Body of pancreas (tissue), 4 donors: ENCODE results near the gene ANKS1A. TPM values are rescaled to one million over a fixed set of nuclear protein-coding genes. Genes with fewer than 3 reads are reported as not detected.
A peak's percentile ranks its signal among the peaks of the same experiment; 100 is the strongest.

Source experiments
- ATAC-seq: fragments of 150-250 bp; one replicate; pipeline ENCODE4 v1.9.1; 2016
- DNase-seq, 4 donors: peaks; one replicate each; pipeline ENCODE4 v3.0.0-alpha.2; 2019
- H3K27ac ChIP-seq, 4 donors: fragments of 200-600 bp; sonication (generic); 1 replicate in 3 of 4; 2 replicates in 1 of 4; pipeline versions ENCODE4 v1.5.1 to v1.6.1; 2016 to 2019; ENCODE audit warnings: mild to moderate bottlenecking in 1 of 4, mixed read lengths in 1 of 4, moderate library complexity in 1 of 4
- H3K27me3 ChIP-seq, 2 donors: fragments of 200-600 bp; sonication (generic); one replicate each; pipeline ENCODE4 v1.6.0; 2016; ENCODE audit warnings: mild to moderate bottlenecking in 1 of 2
- H3K36me3 ChIP-seq, 2 donors: fragments of 200-600 bp; sonication (generic); replicated peaks in 1 of 2; 2 replicates each; pipeline ENCODE4 v1.5.1; 2016; ENCODE audit warnings: low read depth in 2 of 2; ENCODE audit not compliant: insufficient read depth in 1 of 2
- H3K4me1 ChIP-seq: fragments of 200-600 bp; sonication (generic); one replicate; pipeline ENCODE4 v1.6.0; 2016
- H3K4me3 ChIP-seq, 2 donors: fragments of 200-600 bp; sonication (generic); 1 replicate in 1 of 2; 2 replicates in 1 of 2; pipeline ENCODE4 v1.5.1; 2016 to 2019
- H3K9me3 ChIP-seq, 3 donors: fragments of 200-600 bp; sonication (generic); 1 replicate in 2 of 3; 2 replicates in 1 of 3; pipeline ENCODE4 v1.5.1; 2016
- POLR2A ChIP-seq, 3 donors: fragments of 450-650 bp; IDR thresholded peaks; one replicate each; pipeline ENCODE4 v1.6.1; 2016; ENCODE audit warnings: antibody characterized with exemption in 3 of 3, mild to moderate bottlenecking in 2 of 3
- WGBS, 2 donors: methylation state at CpG; one replicate each; pipeline ENCODE4 v1.1.5; 2017; 5-methylcytosine and 5-hydroxymethylcytosine counted together
- intact Hi-C: fragments of 100-400 bp; cut with DNase I; formaldehyde crosslinking; loops from one replicate; pipeline ENCODE4 v1.15.1; 2023
- total RNA-seq, 2 donors: library from RNA; depleted of rRNA; stranded (reverse); fragments of >200 nt; gene quantifications; one replicate each; pipeline ENCODE4 v1.1.0, GENCODE V29; 2016
- TF ChIP-seq, protein P1 (sequence below), 7 experiments: fragments of 450-650 bp in 4 of 7; fragments of 200-600 bp in 3 of 7; sonication (generic) in 3 of 7; IDR thresholded peaks; one replicate each; pipeline ENCODE4 v1.5.1; 2016 to 2019; ENCODE audit warnings: antibody characterized with exemption in 7 of 7

The ANKS1A gene
- total RNA-seq, 2 donors from 2014 or later: 14.3 to 17.1 TPM

DNA sequence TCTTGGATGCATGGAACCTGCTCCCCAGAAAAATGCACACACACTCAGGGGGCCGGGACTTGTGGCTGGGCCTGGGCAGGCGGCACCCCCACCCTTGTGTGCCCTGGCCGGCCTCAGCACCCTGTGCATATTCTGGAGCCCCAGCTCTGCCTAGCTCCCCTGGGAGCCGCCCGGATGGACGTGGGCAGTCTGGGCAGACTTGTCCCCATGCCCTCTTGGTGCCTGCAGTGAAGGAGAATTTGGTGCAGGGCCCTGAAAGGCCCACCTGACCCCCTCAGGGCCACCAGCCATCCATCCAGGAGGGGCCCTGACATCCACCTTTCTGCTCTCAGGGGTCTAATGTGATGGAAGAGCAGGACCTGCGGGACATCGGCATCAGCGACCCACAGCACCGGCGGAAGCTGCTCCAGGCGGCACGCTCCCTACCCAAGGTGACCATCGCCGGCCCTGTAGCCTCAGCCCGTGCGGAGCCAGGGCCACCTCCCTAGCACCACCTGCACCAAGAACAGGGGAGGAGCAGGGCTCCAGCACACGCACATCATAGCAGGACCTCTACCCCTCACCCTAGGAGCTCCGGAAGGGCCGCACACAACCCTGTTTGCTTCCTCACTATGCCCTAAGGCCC, 189.3 kb downstream of the ANKS1A start:
- no peaks in the 10 kb centered on the region for H3K27me3 ChIP-seq
- H3K9me3 ChIP-seq: no peaks in the 10 kb centered on the region
- no peak overlapping the region for H3K27ac ChIP-seq
- ATAC-seq (no peak), DNase-seq (no peak)
- H3K4me1 ChIP-seq: no peaks in the 10 kb centered on the region
- TF ChIP-seq POLR2A (IDR thresholded peaks at IDR 0.05): no peak
- TF ChIP-seq, protein P1, sequence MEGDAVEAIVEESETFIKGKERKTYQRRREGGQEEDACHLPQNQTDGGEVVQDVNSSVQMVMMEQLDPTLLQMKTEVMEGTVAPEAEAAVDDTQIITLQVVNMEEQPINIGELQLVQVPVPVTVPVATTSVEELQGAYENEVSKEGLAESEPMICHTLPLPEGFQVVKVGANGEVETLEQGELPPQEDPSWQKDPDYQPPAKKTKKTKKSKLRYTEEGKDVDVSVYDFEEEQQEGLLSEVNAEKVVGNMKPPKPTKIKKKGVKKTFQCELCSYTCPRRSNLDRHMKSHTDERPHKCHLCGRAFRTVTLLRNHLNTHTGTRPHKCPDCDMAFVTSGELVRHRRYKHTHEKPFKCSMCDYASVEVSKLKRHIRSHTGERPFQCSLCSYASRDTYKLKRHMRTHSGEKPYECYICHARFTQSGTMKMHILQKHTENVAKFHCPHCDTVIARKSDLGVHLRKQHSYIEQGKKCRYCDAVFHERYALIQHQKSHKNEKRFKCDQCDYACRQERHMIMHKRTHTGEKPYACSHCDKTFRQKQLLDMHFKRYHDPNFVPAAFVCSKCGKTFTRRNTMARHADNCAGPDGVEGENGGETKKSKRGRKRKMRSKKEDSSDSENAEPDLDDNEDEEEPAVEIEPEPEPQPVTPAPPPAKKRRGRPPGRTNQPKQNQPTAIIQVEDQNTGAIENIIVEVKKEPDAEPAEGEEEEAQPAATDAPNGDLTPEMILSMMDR (IDR thresholded peaks at IDR 0.05): no peak
- H3K4me3 ChIP-seq: no peak overlapping the region
- intact Hi-C loops: no loop called here
- H3K36me3 ChIP-seq: peaks cover 0 to 7% of the 10 kb centered on the region in 2 donors
- 93 to 94% methylated on average over 3 to 8 of the region's 20 CpGs for WGBS, 2 donors

DNA sequence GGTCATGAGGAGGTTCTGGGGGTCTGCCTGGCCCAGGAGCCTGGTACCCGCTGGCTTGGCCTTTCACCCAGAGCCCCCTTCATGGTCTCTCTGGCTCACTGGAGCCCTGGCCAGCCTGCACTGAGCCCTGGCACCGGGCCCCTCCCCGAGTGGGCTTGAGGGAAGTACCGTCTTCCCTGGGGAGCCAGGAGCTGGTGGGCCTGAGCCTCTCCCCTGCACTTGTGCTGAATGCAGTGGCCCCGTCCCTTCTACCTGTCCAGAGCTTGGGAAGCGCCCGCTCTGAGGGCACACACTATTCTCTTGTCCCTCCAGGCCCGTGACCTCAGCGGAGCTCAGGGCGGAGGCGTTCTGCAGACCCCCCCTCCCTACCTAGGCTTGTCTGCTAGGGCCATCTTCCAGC, 189.8 kb downstream of the ANKS1A start:
- Histone ChIP-seq H3K27ac (no peak overlapping the region), H3K4me3 (no peak overlapping the region), H3K4me1 (no peaks in the 10 kb centered on the region), H3K27me3 (no peaks in the 10 kb centered on the region), H3K9me3 (no peaks in the 10 kb centered on the region), H3K36me3 (peaks cover 0 to 10% of the 10 kb centered on the region in 2 donors)
- WGBS, 2 donors: 93 to 97% methylated on average over 6 to 9 of the region's 11 CpGs
- intact Hi-C loops: no loop called here
- DNase-seq: no peak
- no peak for ATAC-seq
- TF ChIP-seq, protein P1 (IDR thresholded peaks at IDR 0.05): no peak
- no peak for TF ChIP-seq POLR2A (IDR thresholded peaks at IDR 0.05)

DNA sequence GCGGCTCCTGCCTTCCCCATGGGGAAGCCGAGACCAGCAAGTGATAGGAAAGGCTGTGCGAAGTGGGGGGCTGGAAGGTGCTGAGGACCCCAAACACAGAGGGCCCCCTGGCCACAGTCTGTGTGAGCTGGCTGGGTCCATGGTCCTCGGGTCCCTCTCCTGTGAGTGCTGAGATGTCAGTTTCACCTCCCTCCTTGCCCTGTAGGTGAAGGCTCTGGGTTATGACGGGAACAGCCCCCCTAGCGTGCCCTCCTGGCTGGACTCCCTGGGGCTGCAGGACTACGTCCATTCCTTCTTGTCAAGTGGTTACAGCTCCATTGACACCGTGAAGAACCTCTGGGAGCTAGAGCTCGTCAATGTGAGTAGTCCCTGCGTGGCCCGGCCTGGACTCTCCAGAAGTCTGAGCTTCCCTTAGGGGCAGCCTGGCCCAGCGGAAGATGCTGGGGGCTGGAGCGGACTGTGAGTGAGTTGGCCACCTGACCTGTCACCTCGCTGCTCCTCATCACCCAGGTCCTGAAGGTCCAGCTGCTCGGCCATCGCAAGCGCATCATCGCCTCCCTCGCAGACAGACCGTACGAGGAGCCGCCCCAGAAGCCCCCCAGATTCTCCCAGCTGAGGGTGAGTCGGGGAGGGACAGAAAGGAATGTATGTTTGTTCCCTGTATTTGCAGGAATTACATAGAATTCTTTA, 190.4 kb downstream of the ANKS1A start:
- WGBS, 2 donors: 90 to 91% methylated on average over 8 to 23 of the region's 23 CpGs
- peak in 1 of 4 donors; percentile 1 for DNase-seq
- no peak for TF ChIP-seq POLR2A (IDR thresholded peaks at IDR 0.05)
- TF ChIP-seq, protein P1 (IDR thresholded peaks at IDR 0.05): no peak

DNA sequence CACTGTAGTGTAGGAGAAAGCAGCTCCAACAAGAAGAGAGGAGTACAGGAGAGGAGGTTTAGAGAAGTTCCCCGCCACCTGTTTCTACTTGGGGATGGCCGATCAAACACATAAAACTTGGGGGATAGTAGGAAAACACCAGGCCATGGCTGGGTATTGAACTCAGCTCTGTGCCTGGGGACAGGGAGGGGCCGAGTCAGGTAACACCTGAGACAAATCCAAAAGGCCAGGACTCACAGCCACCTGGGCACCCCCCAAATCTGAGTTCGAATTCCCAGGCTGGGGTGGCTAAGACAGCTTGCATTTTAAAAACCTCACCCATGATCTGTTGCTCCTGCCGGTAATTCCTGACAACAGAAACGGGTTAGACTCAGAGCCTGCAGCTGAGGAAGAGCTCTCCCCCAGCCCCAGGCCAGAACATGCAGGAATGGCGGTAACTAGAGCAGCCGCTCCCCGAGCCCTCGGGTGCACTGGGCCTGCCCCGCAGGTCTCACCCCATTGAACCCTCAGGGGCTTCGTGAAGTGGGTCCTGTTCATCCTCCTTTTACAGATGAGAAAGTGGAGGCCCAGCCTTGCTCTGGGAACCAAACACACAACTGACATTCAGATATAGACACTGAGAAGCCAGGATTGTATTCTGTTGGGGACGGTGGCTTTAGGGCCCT, 191.1 kb downstream of the ANKS1A start:
- ATAC-seq: no peak
- TF ChIP-seq, protein P1 (IDR thresholded peaks at IDR 0.05): no peak
- no peak for TF ChIP-seq POLR2A (IDR thresholded peaks at IDR 0.05)
- peak in 1 of 4 donors; percentile 1 for DNase-seq
- intact Hi-C loops: no loop called here
- Histone ChIP-seq H3K27ac (no peak overlapping the region), H3K4me3 (no peak overlapping the region), H3K27me3 (no peaks in the 10 kb centered on the region), H3K36me3 (peaks cover 0 to 12% of the 10 kb centered on the region in 2 donors), H3K4me1 (no peaks in the 10 kb centered on the region), H3K9me3 (no peaks in the 10 kb centered on the region)
- 91 to 96% methylated on average over 13 of the region's 13 CpGs for WGBS, 2 donors

More for the DNA sequence above, 190.4 kb downstream of the ANKS1A start:
- Histone ChIP-seq H3K4me1 (no peaks in the 10 kb centered on the region), H3K27ac (no peak overlapping the region), H3K36me3 (peaks cover 0 to 12% of the 10 kb centered on the region in 2 donors), H3K9me3 (no peaks in the 10 kb centered on the region), H3K4me3 (no peak overlapping the region), H3K27me3 (no peaks in the 10 kb centered on the region)
- ATAC-seq: no peak
- intact Hi-C loops: no loop called here
